Upper lobe of left lung (tissue), 4 donors: ENCODE results near the gene ADAMTS8.

ENCODE experiments used
- POLR2A ChIP-seq, 4 donors: fragments of 450-650 bp; IDR thresholded peaks; one replicate each; pipeline ENCODE4 v1.5.1; 2016 to 2017; ENCODE audit warnings: antibody characterized with exemption in 4 of 4, mild to moderate bottlenecking in 2 of 4
- TF ChIP-seq, protein P1 (sequence below), 6 experiments: fragments of 450-650 bp in 4 of 6; fragments of 200-600 bp in 2 of 6; sonication (generic) in 2 of 6; IDR thresholded peaks; one replicate each; pipeline ENCODE4 v1.5.1; 2016 to 2019; ENCODE audit warnings: antibody characterized with exemption in 6 of 6

DNA sequence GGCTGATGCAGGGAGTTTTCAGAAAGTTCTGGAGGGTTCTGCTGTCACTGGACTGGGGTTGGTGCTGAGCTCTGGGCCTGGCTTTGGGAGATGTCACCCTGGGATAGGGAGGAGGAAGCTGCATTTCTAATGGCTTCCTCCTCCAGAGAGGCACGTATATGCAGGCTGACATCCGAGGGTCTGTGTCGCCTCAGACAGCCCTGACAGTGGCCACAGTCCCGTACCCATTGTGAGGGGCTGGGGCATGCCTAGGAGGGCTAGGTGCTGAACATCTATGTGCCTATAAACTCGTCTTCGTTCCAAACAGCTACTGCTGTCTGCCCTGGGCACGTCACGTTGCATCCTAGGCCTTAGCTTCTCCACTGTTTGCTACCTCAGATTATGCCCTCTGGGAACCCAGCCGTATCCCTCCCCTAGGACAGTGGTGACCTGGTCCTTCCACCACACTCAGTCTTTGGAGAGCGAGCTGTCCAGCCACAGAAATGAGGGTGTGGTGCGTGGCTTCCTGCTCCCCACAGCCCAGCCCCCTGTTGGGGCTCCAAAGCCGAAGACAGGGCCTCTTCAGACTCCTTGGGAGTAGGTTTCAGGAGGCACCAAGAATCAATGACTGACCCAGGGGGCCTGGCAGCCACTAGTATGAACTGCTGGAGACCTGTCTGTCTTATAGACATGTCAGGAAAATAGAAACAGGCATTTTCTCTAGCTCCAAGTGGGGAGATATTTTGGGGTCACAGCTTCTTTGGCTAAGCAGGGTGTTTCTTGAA lies 46.4 kb upstream of the ADAMTS8 start:
- TF ChIP-seq, protein P1, sequence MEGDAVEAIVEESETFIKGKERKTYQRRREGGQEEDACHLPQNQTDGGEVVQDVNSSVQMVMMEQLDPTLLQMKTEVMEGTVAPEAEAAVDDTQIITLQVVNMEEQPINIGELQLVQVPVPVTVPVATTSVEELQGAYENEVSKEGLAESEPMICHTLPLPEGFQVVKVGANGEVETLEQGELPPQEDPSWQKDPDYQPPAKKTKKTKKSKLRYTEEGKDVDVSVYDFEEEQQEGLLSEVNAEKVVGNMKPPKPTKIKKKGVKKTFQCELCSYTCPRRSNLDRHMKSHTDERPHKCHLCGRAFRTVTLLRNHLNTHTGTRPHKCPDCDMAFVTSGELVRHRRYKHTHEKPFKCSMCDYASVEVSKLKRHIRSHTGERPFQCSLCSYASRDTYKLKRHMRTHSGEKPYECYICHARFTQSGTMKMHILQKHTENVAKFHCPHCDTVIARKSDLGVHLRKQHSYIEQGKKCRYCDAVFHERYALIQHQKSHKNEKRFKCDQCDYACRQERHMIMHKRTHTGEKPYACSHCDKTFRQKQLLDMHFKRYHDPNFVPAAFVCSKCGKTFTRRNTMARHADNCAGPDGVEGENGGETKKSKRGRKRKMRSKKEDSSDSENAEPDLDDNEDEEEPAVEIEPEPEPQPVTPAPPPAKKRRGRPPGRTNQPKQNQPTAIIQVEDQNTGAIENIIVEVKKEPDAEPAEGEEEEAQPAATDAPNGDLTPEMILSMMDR (IDR thresholded peaks at IDR 0.05), result no peak
- no peak for TF ChIP-seq POLR2A (IDR thresholded peaks at IDR 0.05)
